Stimulated activated CD8-positive, alpha-beta memory T cell treated with anti-CD3 and anti-CD28 coated beads, Interleukin-2, amount 100 ng/mL, for 1 hour (primary cell): ENCODE data around the gene GPATCH2L.

Experiments
- DNase-seq, 2 donors: peaks; one replicate each; pipeline ENCODE4 v3.0.0-alpha.2; 2020; ENCODE audit warnings: low read depth in 2 of 2

The GPATCH2L gene

GRCh38 chr14:76196980-76197695 lies 45.4 kb downstream of the GPATCH2L start:
- DNase-seq, result no peak

DNA sequence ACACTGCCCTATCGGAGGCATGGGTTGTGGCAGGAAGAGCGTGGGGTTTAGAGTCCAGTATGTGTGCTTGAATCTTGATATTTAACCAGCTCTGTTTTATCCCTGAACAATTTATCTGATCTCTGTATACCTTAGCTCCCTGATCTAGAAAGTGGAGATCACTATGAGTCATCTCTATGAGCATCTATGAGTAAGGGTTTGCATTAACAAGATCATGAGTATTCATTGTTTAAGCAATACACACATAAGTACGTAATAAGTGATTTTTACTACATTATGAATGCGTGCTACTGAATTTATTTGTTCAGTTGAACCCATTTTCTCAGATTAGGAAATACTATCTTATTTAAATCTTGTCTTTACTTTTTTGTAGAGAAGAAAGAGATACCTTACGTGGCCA lies 49.4 kb downstream of the GPATCH2L start:
- DNase-seq, result no peak

DNA sequence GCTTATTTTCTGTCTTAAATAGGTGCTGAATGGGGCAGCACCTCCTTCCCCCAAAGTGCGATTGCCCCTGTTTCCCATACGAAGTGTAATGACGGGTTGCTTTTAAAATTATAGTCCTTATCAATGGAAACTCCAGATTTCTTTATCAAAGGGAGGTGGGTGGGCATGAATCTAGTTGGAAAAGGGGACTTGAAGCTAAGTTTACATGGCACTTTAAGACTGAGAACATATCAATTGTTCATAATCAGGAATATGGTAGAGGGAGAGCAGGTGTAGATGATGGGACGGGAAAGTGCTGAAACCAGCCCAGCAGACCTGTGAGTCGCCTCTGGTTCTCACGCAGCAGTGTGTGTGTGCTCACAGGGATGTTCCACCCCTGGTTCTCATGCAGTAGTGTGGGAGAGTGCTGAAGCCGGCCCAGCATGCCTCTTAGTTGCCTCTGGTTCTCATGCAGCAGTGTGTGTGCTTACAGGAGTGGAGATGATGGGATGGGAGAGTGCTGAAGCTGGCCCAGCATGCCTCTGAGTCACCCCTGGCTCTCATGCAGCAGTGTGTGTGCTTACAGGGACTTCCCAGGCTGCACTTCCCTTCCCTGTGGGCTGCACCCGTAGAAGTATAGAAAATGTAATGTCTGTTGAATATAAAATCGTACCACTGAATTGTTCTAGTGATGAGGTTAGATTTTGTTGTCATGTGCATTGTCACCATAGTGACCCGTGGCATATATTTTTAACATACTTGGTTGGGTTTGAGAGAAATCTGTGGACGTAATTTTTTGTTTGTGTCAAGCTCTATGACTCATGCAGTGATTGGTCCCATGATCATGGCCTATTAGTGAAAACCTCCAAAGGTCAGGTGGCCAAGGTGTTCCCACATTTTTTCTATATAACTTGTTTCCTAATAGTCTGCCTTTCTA lies 51.6 kb downstream of the GPATCH2L start:
- DNase-seq, result no peak

GRCh38 chr14:76204461-76205230 lies 52.9 kb downstream of the GPATCH2L start:
- no peak for DNase-seq

GRCh38 chr14:76205708-76206107 lies 54.0 kb downstream of the GPATCH2L start:
- DNase-seq, result no peak

- DNase-seq, result no peak
Measured at GRCh38 chr14:76208340-76208739, 56.6 kb downstream of the GPATCH2L start.

DNA sequence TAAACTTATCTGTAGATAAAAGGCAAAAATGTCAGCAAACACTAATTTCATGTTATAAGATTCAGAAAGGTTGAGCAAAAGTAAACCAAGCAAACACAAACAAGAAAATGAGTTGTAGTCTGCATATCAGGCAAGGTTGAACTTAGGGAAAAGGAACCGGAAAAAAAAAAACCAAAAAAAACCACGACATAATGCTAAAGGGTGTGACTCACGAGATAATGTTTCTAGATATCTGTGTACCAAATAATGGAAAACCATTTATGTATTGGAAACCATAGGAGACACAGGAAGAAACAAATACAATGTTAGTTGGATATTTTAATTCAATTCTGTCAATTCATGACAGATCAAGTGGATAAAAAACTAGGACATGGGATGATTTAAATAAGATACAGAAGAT lies 60.5 kb downstream of the GPATCH2L start:
- no peak for DNase-seq

DNA sequence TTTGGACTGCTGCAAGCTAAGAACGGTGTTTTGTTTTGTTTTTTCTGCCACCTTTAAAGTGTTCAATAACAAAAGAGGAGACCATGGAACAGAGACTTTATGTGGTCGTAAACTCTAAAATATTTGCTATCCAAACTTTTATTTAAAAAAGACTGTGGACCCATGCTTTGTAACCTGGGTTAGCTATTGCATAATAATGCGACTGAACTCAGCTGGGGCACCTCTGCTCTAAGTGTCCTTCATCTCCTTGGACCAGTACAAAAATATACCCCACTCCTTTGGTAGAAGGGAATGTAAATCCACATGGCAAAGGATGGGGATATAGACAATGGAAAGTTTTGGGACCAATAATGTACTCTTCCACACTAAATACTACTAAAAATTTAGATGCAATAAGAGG lies 65.5 kb downstream of the GPATCH2L start:
- DNase-seq, result no peak

DNA sequence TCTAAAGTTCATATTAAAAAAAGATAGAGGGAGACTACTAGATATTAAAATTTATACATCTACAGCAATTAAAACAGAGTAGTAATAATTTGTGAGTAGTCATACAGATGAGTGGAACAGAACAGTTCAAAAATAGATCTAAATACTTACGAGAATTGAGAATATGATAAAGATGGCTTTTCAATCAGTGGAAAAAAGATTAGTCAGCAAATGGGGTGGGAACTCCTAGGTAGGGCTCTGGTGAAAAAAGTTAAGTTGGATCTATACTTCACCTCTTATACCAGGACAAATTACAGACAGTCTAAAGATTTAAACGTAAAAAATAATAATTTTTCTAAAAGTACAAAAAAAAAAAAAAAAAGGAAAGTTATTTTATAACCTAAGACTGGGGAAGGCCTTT lies 66.9 kb downstream of the GPATCH2L start:
- no peak for DNase-seq

DNA sequence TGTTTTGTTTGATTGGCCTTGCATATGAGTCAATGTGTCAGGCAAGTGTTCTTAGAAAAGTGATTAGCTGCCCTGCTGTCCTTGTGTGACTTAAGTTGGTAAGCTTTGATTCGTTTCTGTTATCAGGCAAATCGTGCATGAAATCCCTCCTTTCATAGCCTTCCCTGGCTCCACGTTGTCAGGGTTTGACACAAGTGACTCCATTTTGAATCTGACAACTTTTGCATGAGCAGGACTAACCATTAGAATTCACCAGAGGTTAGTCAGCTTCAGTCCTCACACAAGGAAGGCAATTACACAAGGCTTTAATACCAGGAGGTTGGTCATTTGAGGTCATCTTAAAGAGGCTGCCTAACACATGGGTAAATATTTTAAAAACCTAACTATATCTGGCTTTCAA lies 68.2 kb downstream of the GPATCH2L start:
- no peak for DNase-seq

DNA sequence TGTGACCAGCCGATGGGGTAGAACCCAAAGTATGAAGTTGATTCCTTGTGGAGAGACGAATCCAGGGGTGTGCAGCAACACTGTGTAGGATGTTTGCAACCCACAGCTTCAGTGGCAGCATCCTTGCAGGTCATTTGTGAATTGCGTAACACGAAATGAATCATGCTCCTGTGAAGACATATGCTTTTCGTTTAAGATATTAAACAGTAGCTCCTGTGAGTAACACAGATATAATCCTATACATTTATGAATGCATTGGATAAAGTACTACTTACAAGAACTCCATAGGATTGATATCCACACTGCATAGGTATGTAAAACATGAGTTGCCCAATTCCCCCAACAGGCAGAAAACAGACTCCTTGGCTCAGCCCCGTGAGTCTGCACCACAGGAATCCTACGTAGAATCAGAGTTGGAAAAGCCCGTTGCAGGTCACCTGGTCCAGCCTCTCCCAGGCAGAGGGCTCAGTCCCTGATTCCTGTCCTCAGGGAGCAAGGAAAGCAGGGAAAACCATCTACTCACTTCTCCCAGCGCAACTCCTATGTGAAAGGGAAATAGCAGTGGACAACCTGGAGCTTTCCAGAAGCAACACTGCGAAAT lies 75.8 kb downstream of the GPATCH2L start:
- DNase-seq, result no peak

GRCh38 chr14:76228138-76228537 lies 76.4 kb downstream of the GPATCH2L start:
- no peak for DNase-seq

DNA sequence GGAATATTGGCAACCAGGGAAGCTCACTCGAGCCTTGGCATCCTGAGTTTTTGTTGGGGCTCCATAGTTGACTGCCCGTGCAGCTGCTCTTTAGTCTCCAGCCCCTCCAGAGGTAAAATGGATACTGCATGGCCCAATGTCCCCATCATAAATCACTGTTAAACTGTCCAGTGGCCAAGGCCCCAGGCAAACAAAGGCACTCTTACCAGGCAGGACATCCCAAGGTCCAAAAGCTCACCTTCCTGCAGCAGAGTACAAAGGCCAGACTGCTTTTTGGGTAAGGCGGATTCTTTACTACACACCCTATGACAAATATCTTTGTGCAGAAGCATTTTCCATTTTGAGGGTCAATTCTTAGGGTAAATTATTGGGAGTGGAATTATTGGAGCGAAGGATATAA lies 81.1 kb downstream of the GPATCH2L start:
- DNase-seq, result no peak

- no peak for DNase-seq
Measured at GRCh38 chr14:76235628-76236027, 83.9 kb downstream of the GPATCH2L start.

DNA sequence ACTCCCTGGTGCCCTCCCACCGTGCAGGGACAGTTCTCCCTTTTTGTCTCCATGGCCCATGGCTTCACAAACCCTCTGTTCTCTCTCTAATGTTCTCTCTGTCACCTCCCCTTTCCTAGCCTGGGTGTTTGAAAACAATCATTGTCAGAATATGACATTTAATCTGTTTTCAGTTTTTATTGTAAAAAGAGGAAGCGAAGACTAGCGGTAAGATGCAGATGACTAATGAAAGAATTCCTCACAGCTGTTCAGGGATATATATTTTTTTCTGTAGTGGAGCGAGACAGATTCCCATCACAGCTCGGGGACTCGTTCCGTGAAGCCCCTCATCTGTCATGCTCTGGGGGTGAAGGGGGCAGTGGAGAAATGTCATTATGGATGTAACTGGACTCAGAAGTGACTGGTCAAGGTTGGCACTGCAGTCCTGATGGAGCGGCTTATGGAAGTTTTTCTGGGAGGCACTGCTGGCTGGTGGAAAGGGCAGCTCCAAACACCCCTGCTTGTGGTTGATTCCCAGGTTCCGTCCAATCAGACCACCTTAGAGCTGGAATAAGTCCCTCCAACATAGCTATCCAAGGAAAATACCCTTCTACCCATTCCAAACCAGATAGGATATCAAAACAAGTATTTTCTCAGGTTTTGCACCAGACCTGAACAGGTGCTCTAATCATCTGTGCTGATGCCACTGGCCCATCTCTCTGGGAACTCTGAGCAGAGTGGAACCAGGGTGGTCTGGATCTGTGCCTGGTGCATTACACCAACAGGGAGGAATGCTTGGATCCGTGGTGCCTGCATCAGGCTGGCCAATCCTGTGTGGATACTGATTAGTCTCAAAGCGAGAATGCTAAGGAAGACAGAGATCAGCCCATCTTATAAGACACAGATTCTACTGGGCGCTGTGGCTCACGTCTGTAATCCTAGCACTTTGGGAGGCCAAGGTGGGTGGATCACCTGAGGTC lies 84.7 kb downstream of the GPATCH2L start:
- DNase-seq, result no peak

DNA sequence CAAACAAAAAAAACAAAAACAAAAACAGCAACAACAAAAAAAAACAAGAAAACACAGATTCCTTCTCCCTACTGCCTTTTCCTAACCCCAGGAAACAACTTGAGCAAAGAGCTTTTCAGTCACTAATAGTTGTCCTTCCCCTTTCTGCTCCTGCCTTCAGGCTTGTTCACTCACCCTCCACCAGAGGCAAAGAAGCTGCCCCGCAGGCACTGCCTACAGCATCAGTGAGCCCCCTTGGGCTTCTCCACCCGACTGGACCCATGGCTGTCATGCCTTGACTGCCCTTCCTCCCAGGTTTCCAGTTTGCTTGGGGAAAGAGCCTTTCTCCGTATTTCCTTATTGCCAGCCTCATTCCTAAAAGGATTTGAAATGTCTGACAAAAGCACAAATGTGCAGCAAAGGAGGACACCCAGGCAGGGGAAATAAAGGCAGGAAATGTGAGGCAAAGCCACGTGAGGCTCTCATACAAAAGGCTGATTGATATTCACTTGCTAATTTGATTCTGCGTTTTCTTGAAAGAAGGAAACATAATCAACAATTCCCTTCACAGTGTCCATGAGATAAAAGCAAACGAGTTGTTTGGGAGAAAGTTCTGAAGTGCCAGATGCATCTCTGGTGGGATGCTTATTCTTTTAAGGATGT lies 85.7 kb downstream of the GPATCH2L start:
- no peak for DNase-seq

- no peak for DNase-seq
Measured at GRCh38 chr14:76245097-76245496, 93.4 kb downstream of the GPATCH2L start.

GRCh38 chr14:76250302-76250701 lies 98.6 kb downstream of the GPATCH2L start:
- DNase-seq, result no peak

DNA sequence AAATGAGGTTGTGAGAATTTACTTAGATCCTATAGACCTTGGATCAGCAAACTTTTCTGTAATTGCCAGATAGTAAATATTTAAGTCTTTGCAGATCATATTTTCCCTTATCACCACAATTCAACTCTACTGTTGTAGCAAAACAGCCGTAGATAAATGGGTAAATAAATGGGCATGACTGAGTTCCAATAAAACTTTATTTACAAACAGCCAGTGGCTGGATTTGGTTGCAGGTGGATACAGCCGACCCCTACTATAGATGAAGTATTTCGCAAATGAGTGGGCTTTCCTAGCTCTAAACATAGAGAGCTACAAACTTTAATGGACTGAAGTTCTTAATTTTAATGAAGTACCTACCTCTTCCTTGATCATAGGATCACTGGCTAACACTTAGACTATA lies 100.7 kb downstream of the GPATCH2L start:
- no peak for DNase-seq

- no peak for DNase-seq
Measured at GRCh38 chr14:76253111-76253510, 101.4 kb downstream of the GPATCH2L start.
